KBM-7 (cell line): Measurements from ENCODE around the gene SRP9.
"Not testable (repeated sequence)": the region's sequence is repeated elsewhere in the genome, so short reads cannot be mapped to it uniquely, and the experiment has no call there.

Source experiments
- DNase-seq: peaks from one replicate; pipeline ENCODE4 v3.0.0-alpha.2; 2015
- in situ Hi-C: fragments of 300-500 bp; cut with MboI; formaldehyde crosslinking; loops from 2 replicates; pipeline ENCODE4 v1.14.3; 2020; ENCODE audit warnings: low sequenced_read_pairs, low pct_unique_long_range_greater_than_20kb, mixed read lengths

The SRP9 gene

GRCh38 chr1:225771661-225772322 is 5.8 kb upstream of the SRP9 start:
- in situ Hi-C loops: no loop called here

GRCh38 chr1:225772323-225772768 is 5.3 kb upstream of the SRP9 start:
- in situ Hi-C loops: no loop called here
- DNase-seq: peak; percentile 78

More at GRCh38 chr1:225771661-225772322, 5.8 kb upstream of the SRP9 start:
- DNase-seq: no peak

GRCh38 chr1:225772848-225773247 is 4.8 kb upstream of the SRP9 start:
- in situ Hi-C loops: no loop called here
- no peak for DNase-seq

- in situ Hi-C loops: no loop called here
- DNase-seq: no peak
Observed at GRCh38 chr1:225774281-225775147, 3.1 kb upstream of the SRP9 start.

- no peak for DNase-seq
- in situ Hi-C loops: no loop called here
Observed at GRCh38 chr1:225776294-225776693, 1.3 kb upstream of the SRP9 start.

- in situ Hi-C loops: no loop called here
- DNase-seq: no peak
Observed at GRCh38 chr1:225777058-225777582, 506 bp upstream of the SRP9 start.

- in situ Hi-C loops: no loop called here
- no peak for DNase-seq
Observed at GRCh38 chr1:225778337-225778669, 677 bp downstream of the SRP9 start.

- in situ Hi-C loops: not testable (repeated sequence)
Observed at GRCh38 chr1:225779165-225779564, 1.5 kb downstream of the SRP9 start.

GRCh38 chr1:225780134-225780533 is 2.5 kb downstream of the SRP9 start:
- no peak for DNase-seq
- in situ Hi-C loops: no loop called here

More at GRCh38 chr1:225779165-225779564, 1.5 kb downstream of the SRP9 start:
- not testable (repeated sequence) for DNase-seq

- in situ Hi-C loops: no loop called here
- no peak for DNase-seq
Observed at GRCh38 chr1:225780630-225781029, 3.0 kb downstream of the SRP9 start.

GRCh38 chr1:225789142-225789541 is 11.5 kb downstream of the SRP9 start:
- in situ Hi-C loops, DNase-seq: not testable (repeated sequence)

GRCh38 chr1:225794954-225795353 is 17.3 kb downstream of the SRP9 start:
- in situ Hi-C loops: no loop called here
- no peak for DNase-seq

- in situ Hi-C loops, DNase-seq: not testable (repeated sequence)
Observed at GRCh38 chr1:225796097-225796496, 18.5 kb downstream of the SRP9 start.

- DNase-seq, in situ Hi-C loops: not testable (repeated sequence)
Observed at GRCh38 chr1:225801146-225801545, 23.5 kb downstream of the SRP9 start.

GRCh38 chr1:225806249-225806648 is 28.6 kb downstream of the SRP9 start:
- no peak for DNase-seq
- in situ Hi-C loops: no loop called here

- DNase-seq, in situ Hi-C loops: not testable (repeated sequence)
Observed at GRCh38 chr1:225806736-225807135, 29.1 kb downstream of the SRP9 start.

GRCh38 chr1:225808136-225808535 is 30.5 kb downstream of the SRP9 start:
- in situ Hi-C loops: no loop called here
- DNase-seq: no peak

- peak; percentile 89 for DNase-seq
- in situ Hi-C loops: no loop called here
Observed at GRCh38 chr1:225809842-225810578, 32.4 kb downstream of the SRP9 start, which contains the start of gene EPHX1. EPHX1 (plus strand) TSS chr1:225810124; CDS start chr1:225828730, 18,606 bp downstream.
